HG03520 (cell line): ENCODE data around the gene ATRN.

Experiments used
- ATAC-seq: cut with Tn5 transposase; IDR thresholded peaks from one replicate; pipeline ENCODE4 v1.9.1; 2021; ENCODE audit warnings: mild to moderate bottlenecking, moderate library complexity; ENCODE audit not compliant: unreplicated experiment

Gene ATRN

DNA sequence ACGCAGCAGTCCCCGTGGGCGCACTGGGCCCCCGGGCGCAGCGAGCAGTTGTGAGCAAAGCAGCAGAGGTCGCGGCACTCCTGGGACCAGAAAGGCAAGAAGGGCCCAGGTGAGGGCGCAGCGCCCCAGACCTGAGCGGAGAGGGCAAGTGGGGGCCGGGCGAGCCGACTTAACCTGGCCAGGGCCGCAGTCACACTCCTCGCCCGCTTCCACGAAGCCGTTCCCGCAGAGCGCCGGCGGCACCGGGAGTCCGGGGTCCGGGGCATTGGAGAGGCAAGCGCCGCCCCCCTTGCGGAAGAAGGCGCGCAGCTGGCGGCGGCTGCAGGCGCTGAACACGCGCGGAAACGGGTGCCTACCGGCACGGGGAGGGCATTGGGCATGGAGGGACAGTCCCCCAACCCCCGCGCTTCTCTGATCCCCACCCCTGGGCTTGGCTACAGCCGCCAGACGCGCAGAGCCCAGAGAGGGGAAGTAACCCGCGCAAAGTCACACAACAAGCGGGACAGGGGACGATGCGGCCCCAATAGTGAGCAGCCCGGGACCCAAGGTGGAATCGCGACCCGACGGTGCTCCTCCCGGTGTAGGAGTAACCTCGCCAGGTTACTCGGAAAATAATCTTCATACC lies 201.8 kb downstream of the ATRN start:
- no peak for ATAC-seq

DNA sequence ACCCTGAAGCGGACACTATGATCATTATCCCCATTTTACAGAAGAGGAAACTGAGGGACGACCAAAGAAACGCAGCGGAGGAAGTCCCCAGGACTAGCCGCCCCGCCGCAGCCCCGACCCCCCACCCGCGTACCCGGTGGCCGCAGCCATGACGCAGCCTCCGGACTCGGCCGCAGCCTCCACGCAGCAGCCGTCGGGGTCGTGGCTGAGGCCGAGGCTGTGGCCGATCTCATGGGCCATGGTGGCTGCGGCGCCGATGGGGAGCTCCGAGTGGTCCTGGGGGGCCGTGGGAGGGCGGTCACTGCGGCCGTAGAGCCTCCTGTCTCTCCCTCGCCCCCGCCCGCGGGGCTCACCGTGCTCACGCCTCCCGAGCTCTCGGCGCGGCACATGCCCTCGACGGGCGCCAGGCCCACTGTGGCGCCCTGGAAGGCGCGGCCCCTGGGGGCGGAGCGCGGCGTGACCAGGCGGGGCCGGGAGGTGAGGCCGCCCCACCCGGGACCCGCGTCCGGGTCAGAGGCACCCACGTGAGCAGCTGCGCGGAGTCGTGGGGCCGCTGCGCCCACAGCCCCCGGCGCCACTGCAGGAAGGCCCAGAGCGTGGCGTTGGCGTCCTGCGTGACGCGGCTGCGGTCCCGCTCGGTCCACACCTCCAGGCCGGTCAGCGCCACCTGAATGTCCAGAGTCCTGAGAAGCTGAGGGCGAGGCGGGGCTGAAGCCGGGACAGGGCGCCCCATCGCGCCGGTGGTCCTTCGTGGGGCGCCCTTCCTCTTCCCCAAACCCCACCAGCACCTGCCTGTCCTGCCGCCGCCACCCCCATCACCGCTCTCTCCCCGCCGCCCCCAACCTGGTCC lies 202.6 kb downstream of the ATRN start:
- ATAC-seq = no peak

DNA sequence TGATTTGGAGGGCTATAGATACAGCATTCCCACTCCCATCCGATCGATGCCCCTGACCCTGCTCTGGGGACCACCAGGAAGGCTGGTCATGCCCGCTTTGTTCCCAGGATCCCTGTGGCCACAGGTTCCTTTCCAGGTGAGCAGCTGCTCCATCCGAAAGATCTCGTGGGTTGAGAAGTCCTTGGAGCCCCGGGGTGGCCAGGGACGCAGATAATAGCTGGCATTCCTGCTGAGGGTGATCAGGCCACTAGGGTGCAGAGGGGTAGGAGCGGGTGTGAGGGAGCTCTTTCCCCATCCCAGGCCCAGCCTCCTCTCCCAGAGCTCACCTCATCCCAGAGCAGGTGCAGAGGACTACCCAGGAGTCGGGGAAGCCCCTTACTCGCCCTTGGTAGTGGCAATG lies 203.6 kb downstream of the ATRN start:
- no peak for ATAC-seq

DNA sequence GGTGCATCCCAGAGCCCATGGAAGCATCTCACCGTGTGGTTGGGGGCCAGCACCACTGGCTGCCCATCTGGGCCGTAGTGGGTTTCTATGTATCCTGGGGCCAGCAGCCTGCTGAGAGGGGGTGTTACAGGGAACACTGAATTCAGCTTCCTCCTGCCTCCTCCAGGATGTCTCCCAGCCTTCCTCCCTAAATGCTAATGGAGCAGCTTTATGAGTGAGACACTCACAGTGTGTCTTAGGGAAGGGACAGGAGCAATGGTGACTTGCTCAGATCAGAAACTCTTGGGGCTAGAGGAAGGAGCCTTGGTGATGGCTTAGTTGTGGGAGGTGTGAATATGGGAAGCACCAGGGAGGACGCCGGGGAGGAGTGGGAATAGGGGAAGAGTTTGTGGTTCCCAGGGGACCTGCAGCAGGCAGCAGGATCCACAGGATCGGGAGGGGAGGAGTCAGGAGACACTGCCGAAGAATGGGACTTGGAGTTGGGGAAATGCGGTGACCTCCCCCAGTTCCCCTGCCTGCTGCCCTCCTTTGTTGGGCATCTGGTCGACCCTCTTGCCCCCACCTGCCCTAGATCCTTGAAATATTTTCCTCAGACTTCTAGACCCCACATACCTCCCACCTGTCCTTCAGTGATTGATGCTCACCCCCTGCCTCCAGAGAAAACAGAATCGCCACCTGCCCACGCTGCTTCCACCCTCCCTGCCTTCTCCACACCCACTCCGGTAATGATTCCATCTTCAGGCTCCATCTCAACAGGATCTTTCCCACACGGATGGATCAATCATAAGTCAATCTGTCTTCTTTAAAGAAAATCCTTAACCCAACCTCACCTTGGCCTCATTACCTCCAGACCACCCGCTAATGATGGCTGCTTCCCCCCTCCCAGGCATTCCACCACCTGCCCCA lies 204.4 kb downstream of the ATRN start:
- no peak for ATAC-seq

DNA sequence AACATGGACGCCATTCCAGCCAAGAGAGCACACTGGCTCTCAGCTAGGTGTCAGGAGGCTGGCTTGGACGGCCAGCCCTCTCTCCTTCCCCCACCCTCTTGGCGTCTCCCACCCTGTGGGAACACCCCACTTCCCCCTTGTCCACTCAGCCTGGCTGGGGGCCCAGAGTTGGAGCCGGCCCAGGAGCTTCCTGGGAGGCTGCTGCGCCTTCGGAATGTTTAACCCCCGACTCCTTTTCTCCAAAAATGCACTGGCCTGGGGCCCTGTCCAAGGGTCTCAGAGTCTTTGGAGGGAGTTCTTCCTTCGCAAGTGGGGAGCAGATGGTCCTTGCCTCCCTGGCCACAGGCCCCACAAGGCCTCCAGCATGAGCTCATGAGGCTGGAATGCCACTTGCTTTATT lies 206.9 kb downstream of the ATRN start:
- ATAC-seq = no peak

DNA sequence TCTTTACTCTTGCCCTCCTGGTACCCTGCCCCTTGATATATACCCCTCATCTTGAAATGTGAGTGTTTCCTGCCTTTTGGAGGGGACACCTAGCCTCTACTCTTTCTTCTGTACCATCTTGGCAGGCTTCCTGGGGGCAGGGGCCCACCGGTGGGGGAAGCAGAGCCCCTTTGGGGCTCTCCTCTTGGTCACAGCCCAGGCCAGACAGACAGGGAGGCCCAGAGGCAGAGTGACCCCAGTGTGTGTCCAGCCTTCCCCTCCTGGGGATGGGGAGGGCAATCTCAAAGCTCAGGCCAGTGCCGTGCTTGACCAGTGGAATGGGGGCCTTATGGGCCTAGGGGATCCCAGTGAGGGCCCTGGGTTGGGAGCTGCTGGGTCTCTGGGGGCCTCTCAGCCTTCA lies 207.4 kb downstream of the ATRN start:
- ATAC-seq = no peak

DNA sequence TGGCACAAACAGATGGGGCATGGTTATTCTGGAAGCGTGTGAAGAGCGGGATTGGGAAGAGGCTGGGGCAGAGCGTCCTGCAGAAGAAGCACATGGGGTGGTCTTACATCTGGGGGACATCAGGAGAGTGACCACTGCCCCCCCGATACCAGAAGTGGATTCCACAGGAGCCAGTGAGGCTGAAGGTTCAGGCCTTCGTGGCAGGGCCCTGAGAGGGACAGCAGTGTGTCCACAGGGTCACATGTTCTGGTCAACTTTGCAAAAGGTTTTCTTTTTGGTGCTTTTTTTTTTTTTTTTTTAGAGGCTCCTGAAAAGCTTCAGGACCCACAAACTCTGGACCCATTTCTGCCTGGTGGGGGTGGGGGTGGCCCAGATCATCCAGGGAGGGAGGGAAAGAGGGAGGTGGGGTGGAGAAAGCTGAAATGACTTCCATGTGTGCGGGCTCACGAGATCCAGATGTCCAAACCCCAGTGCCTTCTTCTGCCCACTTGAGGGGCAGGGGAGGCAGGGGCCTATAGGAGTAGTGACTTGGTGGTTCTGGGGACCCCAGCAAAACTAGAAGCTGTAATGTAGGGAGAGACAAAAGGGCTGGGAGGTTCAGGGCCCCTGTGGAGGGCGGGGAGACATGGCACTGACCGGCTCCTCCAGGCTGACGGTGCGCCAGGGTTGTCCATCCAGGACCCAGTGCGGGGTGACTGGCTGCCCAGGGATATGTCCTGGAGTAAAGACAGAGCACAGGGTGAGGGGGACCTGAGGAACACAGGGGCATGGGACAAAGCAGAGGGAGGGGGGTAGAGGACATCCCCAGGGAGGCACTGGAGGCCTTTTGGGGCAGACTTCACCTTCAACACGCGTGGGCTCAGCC lies 208.3 kb downstream of the ATRN start:
- no peak for ATAC-seq

DNA sequence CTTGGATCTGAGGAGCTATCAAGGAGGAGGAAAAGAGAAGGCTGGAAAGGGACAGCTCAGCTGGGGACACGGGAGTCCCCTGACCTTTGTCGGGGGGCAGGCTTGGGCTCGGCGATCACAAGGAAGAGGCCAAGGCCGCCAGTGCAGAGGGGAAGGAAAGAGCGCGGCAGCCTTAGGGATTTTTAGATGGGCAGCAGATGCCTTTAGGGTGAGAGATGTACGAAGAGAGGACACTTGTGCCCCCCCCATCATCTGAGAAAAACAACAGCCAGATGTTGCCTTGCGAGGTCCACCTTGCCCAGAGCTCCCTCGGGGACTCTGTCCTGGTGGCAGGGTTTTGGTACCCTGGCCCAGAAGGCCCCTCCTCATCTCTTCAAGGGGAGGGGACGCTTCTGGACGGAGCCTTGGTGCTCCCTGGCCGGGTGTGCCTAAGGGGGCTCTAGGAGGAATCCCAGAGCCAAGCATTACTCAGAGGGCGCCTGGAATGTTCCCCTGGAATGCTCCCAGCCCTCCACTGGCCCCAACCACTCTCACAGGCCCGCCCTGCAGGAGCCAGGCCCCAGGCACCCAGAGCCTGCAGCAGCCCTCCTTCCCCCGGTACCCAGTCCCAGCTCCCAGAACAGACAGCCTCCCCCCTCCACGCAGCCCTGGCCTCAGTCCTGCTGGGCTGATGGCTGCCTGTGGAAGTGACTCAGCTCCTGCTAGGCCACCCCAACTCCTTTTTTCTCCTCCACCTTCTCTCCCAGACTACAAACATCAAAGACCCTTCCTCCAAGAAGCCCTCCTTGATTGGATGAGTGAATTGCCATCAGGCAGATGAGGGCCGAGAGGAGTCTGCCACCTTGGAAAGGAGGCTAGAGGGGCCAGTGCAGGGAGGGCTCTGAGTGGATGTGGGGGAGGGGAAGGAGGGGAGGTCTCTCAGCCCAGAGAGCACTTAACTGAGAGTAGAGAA lies 209.2 kb downstream of the ATRN start:
- ATAC-seq = no peak

DNA sequence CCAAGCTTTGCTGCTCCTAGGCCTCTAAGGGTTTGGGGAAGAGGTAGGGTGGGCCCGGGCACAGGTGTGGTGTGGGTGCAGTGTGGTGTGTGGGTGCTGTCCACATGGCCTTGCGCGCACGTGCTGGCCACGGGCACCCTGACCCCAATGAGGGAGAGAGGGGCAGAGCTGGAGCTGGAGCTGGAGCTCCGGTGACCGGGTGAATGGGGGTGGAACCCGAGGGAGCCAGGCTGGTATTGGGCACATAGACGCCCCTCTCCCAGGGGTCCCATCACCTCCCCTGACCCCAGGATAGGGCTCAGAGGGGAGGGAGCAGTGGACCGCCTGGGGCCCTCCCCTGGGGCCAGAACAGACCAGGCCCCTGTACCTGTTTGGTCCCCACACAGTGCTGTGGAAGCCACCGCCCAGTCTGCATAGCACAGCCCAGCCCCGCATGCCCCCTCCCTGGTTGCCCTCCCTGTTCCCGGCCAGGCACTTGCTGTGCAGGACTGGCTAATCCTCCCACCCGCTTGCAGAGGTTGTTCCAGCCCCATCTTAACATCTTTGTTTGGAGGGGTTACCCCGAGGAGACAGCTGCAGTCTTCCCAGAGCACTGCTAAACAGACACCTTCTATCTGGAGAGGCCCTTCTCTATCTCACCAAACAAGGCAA lies 210.0 kb downstream of the ATRN start:
- ATAC-seq = no peak

DNA sequence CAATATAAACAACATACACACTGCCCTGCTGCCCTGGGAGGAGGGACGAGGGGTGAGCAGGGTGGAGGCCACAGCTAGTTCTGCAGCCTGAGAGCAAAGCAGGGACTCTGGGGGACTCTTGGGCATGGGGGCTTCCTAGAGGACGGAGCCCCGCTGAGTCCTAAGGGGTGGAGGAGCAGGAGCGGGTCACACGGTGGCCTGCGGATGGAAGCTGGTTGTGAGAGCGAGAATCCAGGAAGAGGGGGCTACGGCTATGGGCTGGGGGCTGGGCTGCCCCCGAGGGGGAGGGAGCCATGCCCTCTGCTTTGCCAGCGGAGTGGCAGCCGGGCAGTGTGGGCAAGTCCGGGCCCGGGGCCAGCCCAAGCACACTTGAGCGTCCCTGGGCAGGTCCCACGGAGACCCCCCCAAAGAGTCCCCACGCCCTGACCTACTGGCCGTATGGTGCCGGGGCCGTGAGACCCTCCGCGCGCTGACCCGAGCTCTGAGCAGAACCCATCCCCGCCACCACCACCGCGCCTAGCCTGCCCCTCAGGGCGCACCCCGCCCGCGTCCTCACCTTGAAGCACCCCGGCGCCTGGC lies 210.6 kb downstream of the ATRN start:
- ATAC-seq = no peak

DNA sequence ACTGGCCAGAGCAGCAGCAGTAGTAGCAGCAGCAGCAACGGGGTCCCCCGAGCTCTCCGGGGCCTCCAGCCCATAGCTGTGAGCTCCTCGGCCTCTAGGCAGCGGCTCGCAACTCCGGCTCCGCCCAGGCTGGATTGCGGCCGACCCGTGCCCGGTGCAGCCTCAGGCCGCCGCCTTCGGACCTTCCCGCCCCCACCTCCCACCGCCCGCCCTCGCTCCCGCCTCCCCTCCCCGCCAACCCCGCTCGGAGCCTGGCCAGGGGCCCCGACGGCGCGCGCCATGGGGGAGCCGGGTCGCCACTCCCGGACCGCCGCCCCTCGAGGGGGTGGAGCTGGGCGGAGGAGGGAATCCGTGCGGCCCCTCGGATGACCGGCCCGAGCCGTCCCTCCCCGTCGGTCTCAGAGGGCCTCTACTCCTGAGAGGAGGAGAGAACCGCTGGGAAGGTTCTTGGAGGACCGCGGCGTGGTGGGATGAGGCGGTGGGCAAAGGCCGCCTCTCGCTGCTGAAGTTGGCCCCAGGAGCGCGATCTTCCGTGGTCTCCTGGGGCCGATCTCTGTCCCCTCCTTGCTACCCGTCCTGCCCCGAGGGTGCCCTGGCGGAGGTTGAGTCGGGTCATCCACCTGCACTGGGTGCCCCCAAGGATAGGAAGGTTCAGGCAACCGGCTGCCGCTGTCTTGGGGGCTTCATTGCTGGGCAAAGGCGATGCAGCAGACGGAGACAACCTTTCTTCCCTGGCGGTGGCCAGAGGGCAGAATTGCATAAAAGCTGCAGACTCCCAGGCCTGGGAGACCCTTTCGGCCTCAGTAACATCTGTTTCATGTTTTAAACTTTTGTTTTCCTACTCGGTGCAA lies 211.3 kb downstream of the ATRN start, which contains the start of gene ADAM33:
Gene ADAM33, minus strand, starts transcription at position 80 of the 851 bp plus-strand sequence. Its CDS starts 6 bp downstream, at position 74.
- ATAC-seq = no peak

DNA sequence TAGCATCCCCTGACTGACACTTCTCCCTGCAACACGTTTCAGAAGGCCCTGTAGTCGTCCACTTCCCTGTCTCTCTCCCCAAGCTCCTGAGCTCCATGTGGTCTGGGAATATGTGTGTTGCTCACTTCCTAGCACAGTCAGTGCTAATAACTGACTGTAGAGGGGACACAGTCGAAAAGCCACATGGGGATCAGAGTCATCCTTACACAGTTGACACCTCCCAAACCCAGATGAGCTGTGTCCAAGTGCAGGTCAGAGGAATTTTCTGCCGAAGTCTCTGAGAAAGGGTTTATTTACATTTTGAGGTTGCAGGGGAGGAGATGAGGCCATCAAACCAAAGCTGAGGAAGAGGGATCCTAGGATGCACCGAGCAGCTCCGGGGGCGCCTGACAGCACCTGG lies 214.5 kb downstream of the ATRN start:
- ATAC-seq = no peak

DNA sequence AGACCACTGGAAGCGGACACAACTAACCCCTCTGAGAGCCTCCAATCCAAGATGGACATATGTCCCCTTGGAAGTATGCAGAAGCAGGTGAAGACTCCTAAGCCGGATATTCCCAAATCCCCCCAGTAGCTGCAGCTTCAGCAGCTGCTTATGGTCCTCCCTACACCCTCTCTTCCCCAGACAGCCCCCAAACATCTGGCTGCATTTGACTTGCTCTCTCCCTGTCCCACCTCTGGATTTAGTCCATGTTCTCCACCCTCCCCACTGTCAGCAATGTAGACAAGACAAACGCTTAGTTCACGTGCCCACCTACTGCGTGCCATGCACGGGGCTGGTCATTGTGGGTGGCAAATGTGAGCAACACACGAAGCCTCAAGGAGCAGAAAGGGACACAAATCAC lies 215.6 kb downstream of the ATRN start:
- no peak for ATAC-seq

DNA sequence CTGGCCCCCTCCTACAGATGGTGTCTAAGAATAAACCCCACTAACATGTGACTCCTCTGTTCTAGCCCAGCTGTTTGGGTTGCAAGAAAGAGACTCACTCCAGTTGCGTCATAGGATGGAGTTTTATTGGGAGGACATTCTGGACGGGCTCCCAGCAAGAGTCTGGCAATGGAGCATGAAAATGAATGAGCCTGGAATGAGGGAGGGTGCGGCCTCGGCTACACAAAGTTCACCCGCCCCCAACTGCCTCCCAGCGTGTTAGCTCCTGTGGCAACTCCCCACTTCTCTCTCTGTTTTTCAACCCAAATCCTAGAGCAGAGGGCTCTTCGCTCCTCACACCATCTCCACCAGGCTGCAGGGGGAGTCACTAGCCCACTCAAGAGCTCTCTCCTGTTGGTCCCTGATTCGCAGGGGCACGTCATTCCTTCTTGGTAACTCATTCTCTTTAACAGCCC lies 216.1 kb downstream of the ATRN start:
- no peak for ATAC-seq

DNA sequence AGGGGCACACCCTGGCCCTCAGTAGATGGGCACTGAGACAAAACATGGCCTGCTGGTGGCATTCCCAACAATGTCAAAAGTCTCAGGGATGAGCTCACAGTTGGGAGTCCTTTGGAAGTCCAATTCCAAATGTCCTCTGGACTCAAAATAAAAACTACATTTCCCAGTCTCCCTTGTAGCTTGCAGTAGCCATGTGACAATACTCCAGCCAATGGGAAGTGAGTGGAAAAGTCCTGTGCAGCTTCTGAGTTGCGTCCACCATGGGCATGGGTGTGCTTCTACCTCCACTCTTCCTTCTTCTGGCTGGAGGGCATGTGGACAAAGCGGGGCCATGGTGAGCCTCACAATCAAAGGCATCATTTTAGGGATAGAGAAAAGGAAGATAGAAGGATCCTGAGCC lies 216.8 kb downstream of the ATRN start:
- ATAC-seq = no peak

DNA sequence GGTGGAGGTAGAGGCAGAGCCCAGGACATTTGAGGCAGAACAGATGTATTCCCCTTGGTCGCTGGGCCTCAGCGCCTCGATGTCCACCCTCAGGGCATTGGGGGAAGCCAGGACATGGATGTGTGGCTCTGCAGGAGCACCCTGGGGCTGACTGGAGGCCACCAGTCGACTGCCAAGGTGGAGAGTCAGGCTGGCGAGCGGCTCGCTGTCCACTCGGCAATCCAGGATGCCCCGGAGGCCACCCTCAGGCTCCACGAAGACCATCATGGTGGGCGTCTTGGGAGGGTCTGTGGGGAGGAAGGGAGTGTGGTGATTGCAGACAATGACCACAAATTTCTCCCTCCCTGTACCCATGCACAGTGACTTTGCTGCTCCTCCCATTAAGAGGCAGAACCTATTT lies 219.2 kb downstream of the ATRN start:
- no peak for ATAC-seq

DNA sequence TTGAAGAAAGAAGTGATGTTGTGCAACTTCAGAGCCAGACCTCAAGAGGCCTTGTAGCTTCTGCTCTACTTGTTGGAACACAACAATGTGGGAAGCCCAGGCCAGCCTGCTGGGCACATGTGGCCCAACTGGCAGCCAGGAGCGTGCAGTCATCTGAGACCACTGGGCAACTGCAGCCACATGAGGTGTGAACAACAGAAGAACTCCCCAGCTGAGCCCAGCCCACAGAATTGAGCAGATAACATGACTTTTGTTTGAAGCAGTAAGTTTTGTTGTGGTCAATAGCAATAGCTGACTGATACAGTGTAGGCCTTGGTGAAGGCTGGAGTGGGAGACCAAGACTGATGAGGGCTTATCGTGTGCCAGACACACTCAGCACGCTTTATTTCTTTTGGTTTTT lies 219.6 kb downstream of the ATRN start:
- no peak for ATAC-seq

DNA sequence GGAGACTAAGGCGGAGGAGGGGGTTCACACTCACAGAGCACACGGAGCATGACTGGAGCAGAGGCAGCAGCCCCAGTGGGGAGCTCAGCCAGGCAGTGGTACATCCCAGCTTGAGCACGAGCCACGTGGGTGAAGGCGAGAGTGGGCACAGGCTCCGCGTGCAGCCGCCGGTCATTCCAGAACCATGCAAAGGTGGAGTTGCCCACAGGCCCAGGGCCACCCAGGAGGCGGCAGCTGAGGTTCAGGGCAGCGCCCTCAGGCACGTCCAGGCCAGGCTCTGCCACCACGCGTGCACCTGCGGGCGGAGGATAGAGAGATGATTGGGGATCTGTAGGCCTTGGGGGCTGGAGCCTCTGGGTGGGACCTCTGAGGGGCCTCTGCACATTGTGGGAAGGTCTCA lies 220.5 kb downstream of the ATRN start:
- ATAC-seq = no peak
